Body of pancreas (tissue), 4 donors: ENCODE results near the gene KLHL8. TPM values are rescaled to one million over a fixed set of nuclear protein-coding genes. Genes with fewer than 3 reads are reported as not detected.
A peak's percentile ranks its signal among the peaks of the same experiment; 100 is the strongest.

Experiments
- ATAC-seq: fragments of 150-250 bp; one replicate; pipeline ENCODE4 v1.9.1; 2016
- DNase-seq, 4 donors: peaks; one replicate each; pipeline ENCODE4 v3.0.0-alpha.2; 2019
- H3K27ac ChIP-seq, 4 donors: fragments of 200-600 bp; sonication (generic); 1 replicate in 3 of 4; 2 replicates in 1 of 4; pipeline versions ENCODE4 v1.5.1 to v1.6.1; 2016 to 2019; ENCODE audit warnings: mild to moderate bottlenecking in 1 of 4, mixed read lengths in 1 of 4, moderate library complexity in 1 of 4
- H3K27me3 ChIP-seq, 2 donors: fragments of 200-600 bp; sonication (generic); one replicate each; pipeline ENCODE4 v1.6.0; 2016; ENCODE audit warnings: mild to moderate bottlenecking in 1 of 2
- H3K36me3 ChIP-seq, 2 donors: fragments of 200-600 bp; sonication (generic); replicated peaks in 1 of 2; 2 replicates each; pipeline ENCODE4 v1.5.1; 2016; ENCODE audit warnings: low read depth in 2 of 2; ENCODE audit not compliant: insufficient read depth in 1 of 2
- H3K4me1 ChIP-seq: fragments of 200-600 bp; sonication (generic); one replicate; pipeline ENCODE4 v1.6.0; 2016
- H3K4me3 ChIP-seq, 2 donors: fragments of 200-600 bp; sonication (generic); 1 replicate in 1 of 2; 2 replicates in 1 of 2; pipeline ENCODE4 v1.5.1; 2016 to 2019
- H3K9me3 ChIP-seq, 3 donors: fragments of 200-600 bp; sonication (generic); 1 replicate in 2 of 3; 2 replicates in 1 of 3; pipeline ENCODE4 v1.5.1; 2016
- POLR2A ChIP-seq, 3 donors: fragments of 450-650 bp; IDR thresholded peaks; one replicate each; pipeline ENCODE4 v1.6.1; 2016; ENCODE audit warnings: antibody characterized with exemption in 3 of 3, mild to moderate bottlenecking in 2 of 3
- WGBS, 2 donors: methylation state at CpG; one replicate each; pipeline ENCODE4 v1.1.5; 2017; 5-methylcytosine and 5-hydroxymethylcytosine counted together
- intact Hi-C: fragments of 100-400 bp; cut with DNase I; formaldehyde crosslinking; loops from one replicate; pipeline ENCODE4 v1.15.1; 2023
- total RNA-seq, 2 donors: library from RNA; depleted of rRNA; stranded (reverse); fragments of >200 nt; gene quantifications; one replicate each; pipeline ENCODE4 v1.1.0, GENCODE V29; 2016
- TF ChIP-seq, protein P1 (sequence below), 7 experiments: fragments of 450-650 bp in 4 of 7; fragments of 200-600 bp in 3 of 7; sonication (generic) in 3 of 7; IDR thresholded peaks; one replicate each; pipeline ENCODE4 v1.5.1; 2016 to 2019; ENCODE audit warnings: antibody characterized with exemption in 7 of 7

The KLHL8 gene
- total RNA-seq, 2 donors from 2014 or later, result 4.4 to 9.9 TPM

DNA sequence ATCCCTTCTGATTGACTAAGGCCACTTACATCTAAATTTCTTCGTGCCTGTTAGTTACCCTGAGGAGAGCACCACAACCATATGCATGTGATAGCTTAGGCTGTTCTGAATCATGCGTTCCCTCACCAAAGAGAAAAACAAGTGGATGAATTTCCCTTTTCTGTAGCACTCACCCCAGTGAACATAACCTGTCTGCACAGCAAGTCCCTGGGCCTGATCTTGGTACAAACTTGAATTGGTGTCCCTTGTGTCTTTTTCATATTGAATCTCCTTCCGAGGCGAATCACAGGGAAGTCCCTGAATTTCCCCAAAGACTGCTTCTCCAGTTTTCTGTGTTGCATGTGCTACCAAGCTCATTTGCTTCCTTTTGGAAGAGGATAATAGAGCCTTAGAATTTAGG lies 100.4 kb downstream of the KLHL8 start:
- TF ChIP-seq, protein P1, sequence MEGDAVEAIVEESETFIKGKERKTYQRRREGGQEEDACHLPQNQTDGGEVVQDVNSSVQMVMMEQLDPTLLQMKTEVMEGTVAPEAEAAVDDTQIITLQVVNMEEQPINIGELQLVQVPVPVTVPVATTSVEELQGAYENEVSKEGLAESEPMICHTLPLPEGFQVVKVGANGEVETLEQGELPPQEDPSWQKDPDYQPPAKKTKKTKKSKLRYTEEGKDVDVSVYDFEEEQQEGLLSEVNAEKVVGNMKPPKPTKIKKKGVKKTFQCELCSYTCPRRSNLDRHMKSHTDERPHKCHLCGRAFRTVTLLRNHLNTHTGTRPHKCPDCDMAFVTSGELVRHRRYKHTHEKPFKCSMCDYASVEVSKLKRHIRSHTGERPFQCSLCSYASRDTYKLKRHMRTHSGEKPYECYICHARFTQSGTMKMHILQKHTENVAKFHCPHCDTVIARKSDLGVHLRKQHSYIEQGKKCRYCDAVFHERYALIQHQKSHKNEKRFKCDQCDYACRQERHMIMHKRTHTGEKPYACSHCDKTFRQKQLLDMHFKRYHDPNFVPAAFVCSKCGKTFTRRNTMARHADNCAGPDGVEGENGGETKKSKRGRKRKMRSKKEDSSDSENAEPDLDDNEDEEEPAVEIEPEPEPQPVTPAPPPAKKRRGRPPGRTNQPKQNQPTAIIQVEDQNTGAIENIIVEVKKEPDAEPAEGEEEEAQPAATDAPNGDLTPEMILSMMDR (IDR thresholded peaks at IDR 0.05), result no peak
- WGBS, 2 donors, result 87 to 92% methylated on average over 4 of the region's 4 CpGs
- Histone ChIP-seq H3K27ac (peak overlapping the region in 1 of 4 donors; percentile 47), H3K36me3 (peaks cover 4 to 11% of the 10 kb centered on the region in 2 donors), H3K4me3 (no peak overlapping the region), H3K4me1 (peaks cover 38% of the 10 kb centered on the region), H3K27me3 (no peaks in the 10 kb centered on the region), H3K9me3 (no peaks in the 10 kb centered on the region)
- intact Hi-C loops, result no loop called here
- DNase-seq (no peak), ATAC-seq (no peak)

DNA sequence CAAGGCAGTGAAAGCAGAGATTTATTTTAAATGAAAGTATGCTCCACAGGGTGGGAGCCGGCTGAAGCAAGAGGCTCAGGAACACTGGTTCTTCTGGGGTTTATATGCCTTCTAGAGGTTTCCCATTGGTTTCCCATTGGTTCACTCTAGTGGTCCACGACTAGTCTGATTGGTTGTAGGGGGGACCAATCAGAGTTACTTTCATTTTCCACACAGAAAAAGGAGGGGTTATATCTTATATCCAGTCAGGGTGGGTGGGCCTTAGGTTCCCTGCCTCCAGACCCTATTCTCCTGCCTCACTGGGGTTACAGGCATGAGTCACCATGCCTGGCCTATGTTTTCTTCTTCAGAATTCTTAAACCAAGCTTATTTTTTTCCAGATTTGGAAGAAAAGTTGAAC lies 101.6 kb downstream of the KLHL8 start:
- peaks cover 11 to 15% of the 10 kb centered on the region in 2 donors for H3K36me3 ChIP-seq
- no peak for TF ChIP-seq POLR2A (IDR thresholded peaks at IDR 0.05)
- TF ChIP-seq, protein P1 (IDR thresholded peaks at IDR 0.05), result no peak
- no peaks in the 10 kb centered on the region for H3K27me3 ChIP-seq
- no peak overlapping the region for H3K4me3 ChIP-seq
- no peak for ATAC-seq
- no peak for DNase-seq
- H3K9me3 ChIP-seq, result no peaks in the 10 kb centered on the region
- H3K4me1 ChIP-seq, result peaks cover 38% of the 10 kb centered on the region
- intact Hi-C loops, result no loop called here
- peak overlapping the region in 1 of 4 donors; percentile 25 for H3K27ac ChIP-seq
- WGBS, 2 donors, result 90 to 95% methylated on average over 2 of the region's 2 CpGs

DNA sequence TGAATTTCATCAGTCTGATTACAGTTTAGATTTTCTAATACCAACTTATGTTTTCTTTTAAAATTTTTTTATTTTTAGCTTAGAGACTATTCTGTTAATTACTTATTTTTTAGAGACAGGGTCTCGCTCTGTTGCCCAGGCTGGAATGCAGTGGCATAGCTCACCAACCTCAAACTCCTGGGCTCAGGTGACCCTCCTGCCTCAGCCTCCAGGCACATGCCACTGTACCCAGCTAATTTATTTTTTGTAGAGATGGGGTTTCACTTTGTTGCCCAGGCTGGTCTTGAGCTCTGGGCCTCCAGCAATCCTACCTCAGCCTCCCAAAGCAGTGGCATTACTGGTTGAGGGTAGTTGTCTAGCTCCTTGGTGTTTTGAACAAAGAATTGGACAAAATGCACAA lies 102.0 kb downstream of the KLHL8 start:
- ATAC-seq (no peak), DNase-seq (no peak)
- H3K27ac ChIP-seq, result peak overlapping the region in 1 of 4 donors; percentile 25
- no peak overlapping the region for H3K4me3 ChIP-seq
- peaks cover 11 to 15% of the 10 kb centered on the region in 2 donors for H3K36me3 ChIP-seq
- intact Hi-C loops, result no loop called here
- peaks cover 38% of the 10 kb centered on the region for H3K4me1 ChIP-seq
- WGBS, 2 donors, result 90 to 95% methylated on average over 1 of the region's 1 CpG
- H3K9me3 ChIP-seq, result no peaks in the 10 kb centered on the region
- TF ChIP-seq, protein P1 (IDR thresholded peaks at IDR 0.05), result no peak
- TF ChIP-seq POLR2A (IDR thresholded peaks at IDR 0.05), result no peak
- H3K27me3 ChIP-seq, result no peaks in the 10 kb centered on the region

DNA sequence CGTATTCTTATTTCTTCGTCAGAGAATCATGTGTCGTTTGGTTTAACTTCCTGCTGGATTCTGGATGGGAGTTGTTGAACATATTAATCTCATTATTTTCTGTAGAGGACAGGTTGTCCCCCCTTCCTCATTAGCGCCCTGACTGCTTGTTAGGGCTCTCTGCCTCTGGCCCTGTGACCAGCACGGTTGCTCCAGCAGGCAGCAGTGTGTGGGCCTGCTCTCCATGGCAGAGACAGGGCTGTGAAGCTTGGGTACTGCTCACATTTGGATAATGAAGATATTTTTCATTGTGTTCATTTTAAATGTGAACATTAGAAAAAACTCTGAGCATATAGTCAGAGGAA lies 102.7 kb downstream of the KLHL8 start:
- Histone ChIP-seq H3K4me3 (no peak overlapping the region), H3K4me1 (peaks cover 38% of the 10 kb centered on the region), H3K27ac (peak overlapping the region in 3 of 4 donors; percentile 19 to 68 (median 49)), H3K27me3 (no peaks in the 10 kb centered on the region), H3K36me3 (peaks cover 11 to 15% of the 10 kb centered on the region in 2 donors), H3K9me3 (no peaks in the 10 kb centered on the region)
- no peak for TF ChIP-seq POLR2A (IDR thresholded peaks at IDR 0.05)
- TF ChIP-seq, protein P1 (IDR thresholded peaks at IDR 0.05), result no peak
- ATAC-seq (no peak), DNase-seq (peak in 1 of 4 donors; percentile 18)
- WGBS, 2 donors, result 55 to 79% methylated on average over 5 of the region's 5 CpGs
- intact Hi-C loops, result no loop called here

DNA sequence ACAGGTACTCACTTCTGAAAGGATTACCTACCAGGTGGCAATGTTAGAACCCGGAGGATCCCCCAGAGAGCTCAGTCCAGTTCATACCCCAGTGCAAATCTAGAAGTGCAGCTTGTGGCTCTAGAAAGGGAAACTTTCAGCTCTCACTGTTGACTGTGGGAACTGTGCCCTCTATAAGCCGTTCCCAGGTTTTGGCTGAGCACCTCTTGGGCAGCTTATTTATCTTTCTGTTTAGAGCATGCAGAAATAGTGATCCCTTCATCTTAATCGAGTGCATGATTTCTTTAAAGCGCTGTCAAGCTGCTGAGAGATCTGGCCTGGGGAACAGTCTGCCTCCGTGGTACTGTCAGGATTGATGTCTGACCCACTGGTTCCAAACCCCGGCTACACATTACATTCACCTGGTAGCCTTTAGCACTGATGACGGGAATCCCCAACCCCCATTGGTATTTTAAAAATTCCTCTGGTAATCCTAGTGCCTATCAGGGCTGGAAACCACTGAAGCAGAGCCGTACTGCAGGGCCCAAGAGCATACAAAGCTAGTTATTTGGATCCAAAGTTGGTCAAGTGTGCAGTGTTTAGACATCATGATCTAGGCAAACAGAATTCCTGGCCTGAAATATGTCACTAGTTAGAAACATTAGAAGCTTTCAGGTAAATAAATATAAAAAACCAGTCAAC lies 103.2 kb downstream of the KLHL8 start:
- Histone ChIP-seq H3K36me3 (peaks cover 11 to 15% of the 10 kb centered on the region in 2 donors), H3K27ac (peak overlapping the region in 3 of 4 donors; percentile 19 to 68 (median 49)), H3K9me3 (no peaks in the 10 kb centered on the region), H3K4me3 (no peak overlapping the region), H3K27me3 (no peaks in the 10 kb centered on the region), H3K4me1 (peaks cover 35% of the 10 kb centered on the region)
- DNase-seq (no peak), ATAC-seq (peak; percentile 54)
- intact Hi-C loops, result no loop called here
- 50 to 55% methylated on average over 8 of the region's 8 CpGs for WGBS, 2 donors
- no peak for TF ChIP-seq POLR2A (IDR thresholded peaks at IDR 0.05)
- TF ChIP-seq, protein P1 (IDR thresholded peaks at IDR 0.05), result no peak
